Right forelimb (tissue), 1 donor: ENCODE results near the gene SORCS2.

Experiments
- DNase-seq: peaks from one replicate; pipeline ENCODE4 v3.0.0-alpha.2; 2018

Gene SORCS2

GRCh38 chr4:7294176-7294756, 101.9 kb downstream of the SORCS2 start:
- DNase-seq, result no peak

- DNase-seq, result no peak
Measured at GRCh38 chr4:7295197-7295910, 103.0 kb downstream of the SORCS2 start.

GRCh38 chr4:7295911-7296660, 103.7 kb downstream of the SORCS2 start:
- no peak for DNase-seq

- no peak for DNase-seq
Measured at GRCh38 chr4:7296661-7297335, 104.5 kb downstream of the SORCS2 start.

DNA sequence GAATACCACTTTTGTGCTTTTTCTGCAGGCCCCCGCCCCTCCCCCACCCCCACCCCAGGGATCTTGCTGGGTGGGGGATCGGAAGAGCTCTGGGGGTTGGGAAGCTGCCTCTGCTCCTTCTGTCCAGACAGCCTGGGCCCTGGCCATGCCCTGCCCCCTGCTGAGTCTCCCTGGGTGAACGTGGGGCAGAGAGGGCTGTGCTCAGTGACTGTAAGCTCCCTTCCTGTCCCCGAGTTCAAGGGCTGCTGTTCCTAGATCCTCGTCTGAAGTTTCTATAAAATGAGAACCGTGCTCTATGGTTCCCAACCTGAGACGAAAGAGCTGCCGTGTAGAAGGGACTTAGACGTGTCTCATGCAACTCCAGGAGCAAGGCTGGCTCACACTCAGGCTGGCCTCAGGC, 105.0 kb downstream of the SORCS2 start:
- no peak for DNase-seq

GRCh38 chr4:7297881-7298280, 105.5 kb downstream of the SORCS2 start:
- no peak for DNase-seq

DNA sequence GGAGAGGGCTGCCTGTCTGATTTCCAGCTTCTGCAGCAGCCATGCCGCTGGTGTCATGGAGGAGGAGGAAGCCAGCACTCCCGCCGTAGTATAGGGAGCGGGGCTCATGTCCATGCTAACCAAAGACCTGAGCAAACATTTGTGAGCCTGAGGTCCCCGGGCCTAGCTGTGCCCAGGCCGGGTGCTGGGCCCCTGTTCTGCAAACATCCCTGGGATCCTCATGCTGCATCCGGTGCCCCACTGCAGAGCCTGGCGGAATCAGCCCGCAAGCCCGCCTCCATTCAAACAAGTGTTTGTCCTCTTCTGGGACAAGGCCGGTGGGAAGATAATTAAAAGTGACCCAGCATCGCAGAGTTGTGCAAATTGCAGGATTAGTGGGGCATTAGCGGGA, 106.3 kb downstream of the SORCS2 start:
- no peak for DNase-seq

- DNase-seq, result no peak
Measured at GRCh38 chr4:7299010-7299907, 106.9 kb downstream of the SORCS2 start.

- no peak for DNase-seq
Measured at GRCh38 chr4:7299908-7300710, 107.8 kb downstream of the SORCS2 start.

DNA sequence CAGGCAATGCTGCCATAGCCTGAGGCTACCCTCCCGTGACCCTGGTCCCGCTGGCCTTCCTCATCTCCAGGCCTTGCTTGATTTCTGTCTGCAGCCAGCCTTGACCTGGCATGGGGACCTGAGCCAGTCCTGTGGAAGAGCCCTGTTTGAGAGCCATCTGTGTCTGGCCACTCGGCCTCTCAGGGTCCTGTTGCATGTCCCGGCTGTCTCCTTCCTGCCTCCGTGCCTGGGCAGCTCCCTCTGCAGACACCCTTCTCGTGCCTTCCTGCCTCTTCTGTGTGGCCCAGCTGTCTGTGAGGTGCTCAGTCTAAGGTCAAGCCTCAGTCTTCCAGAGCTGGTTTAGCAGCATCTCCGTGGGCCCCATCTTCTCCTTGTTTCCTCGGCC, 108.4 kb downstream of the SORCS2 start:
- no peak for DNase-seq

DNA sequence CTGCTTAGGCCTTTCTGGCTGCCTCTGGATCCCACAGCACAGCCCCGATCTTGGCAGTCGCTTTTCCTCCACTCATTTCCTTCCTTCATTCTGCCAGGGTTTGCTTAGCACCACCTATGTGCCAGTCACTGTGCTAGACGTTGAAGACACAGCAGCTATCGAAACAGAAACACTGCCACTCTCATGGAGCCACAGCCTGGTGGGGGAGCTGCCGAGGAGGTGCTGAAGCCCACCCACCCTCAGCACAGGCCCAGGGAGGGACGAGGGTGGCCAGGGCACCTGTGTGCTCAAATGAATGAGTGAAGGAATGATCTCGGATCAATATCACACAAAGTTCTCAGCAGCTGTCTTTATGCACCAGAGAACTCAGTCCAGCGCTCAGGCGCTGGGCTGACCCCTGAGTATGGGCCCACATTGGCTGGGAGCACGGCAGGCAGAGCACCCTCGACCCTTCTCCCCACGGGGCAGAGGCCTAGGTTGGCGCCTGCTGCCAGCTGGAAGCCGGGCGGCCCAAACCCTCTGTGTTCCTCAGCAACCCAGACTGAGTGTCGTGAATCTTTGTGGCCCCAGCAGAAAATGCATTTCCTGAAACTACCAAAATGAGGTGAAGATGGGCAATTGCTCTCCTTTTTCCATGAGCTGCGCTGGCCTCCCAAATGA, 108.9 kb downstream of the SORCS2 start:
- no peak for DNase-seq

- DNase-seq, result no peak
Measured at GRCh38 chr4:7301846-7302630, 109.7 kb downstream of the SORCS2 start.

- no peak for DNase-seq
Measured at GRCh38 chr4:7302781-7303404, 110.6 kb downstream of the SORCS2 start.

DNA sequence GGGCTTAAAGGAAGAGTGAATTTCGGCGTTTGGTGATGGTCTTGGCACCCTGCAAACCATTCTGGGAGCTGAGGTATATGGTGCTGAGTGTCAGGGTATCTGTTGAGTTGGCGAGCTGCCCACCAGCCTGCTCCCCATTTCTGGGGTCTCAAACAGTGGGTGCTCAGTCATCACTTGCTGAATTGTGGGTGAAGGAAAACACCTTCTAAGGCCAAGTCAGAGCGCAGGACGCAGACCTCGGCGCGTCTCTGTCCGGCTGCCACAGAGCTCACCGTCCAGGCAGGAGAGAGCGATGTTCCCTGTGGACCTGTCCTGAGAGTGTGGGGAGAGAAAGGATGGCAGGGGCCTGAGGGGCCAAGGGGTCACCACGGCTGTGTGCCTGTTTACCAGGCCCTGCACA, 111.2 kb downstream of the SORCS2 start:
- DNase-seq, result no peak

GRCh38 chr4:7304436-7304835, 112.1 kb downstream of the SORCS2 start:
- DNase-seq, result no peak

DNA sequence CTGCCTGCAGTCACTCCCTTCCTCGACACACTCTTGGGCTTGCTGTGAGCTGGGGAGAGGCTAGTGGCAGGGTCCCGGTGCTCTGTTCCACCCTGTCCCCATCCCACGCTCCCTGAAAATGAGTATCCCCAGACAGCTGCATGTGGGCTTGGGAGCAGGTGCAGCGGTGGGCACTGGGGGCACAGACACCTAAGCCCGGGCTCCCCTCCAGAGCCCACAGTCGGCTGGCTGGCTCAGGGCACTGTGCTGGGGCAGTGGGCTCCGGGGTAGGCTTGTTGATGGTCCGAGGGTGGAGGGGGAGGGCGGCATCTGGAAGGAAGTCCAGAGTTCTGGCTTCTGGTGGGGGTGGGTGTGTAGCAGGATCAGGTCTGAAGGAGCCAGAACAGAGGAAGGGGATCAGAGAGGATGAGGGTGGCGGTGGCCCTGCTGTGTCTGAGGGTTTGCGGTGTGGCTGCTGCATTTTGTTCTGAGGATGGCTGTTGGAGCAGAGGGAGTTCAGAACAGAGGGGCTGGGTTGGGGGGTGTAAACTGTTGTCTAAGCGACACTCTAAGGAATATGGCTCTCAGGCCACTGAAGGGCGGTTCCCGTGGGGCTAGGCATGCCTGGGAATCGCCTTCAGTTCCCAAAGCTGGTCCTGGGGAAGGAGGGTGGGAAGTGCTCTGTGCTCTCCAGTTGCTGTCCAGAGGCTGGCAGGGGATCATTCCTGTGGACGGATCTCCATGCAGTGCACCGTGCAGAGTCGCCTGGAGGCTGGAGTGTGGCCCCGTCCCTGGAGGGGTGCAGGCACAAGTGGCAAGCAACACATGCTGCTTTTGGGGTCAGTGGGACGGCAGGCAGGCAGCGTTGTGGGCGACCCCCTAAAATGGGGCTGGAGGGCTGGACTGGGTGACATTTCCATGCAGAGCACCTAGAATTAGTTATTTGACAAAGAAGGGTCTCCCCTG, 114.0 kb downstream of the SORCS2 start:
- DNase-seq, result no peak

DNA sequence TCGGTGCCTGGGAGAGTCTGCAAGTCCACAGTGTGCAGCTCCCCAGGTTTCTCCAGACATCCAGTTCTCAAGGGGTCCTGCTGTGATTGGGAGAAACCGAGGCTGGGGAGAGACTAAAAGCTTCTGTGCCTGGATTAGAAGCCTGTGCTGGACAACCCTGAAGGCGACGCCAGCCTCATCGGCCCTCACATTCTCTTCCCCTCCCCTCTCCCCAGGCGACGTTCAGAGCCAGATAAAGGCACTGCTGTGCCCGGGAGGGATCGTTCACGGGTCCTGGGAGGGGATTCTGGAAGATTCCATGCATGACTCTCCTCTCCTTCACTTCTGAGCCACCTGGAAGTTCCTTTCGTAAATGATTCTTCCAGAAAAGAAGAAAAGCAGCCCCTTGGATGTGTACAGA, 114.6 kb downstream of the SORCS2 start:
- no peak for DNase-seq

- no peak for DNase-seq
Measured at GRCh38 chr4:7307394-7308099, 115.2 kb downstream of the SORCS2 start.
